Stimulated activated CD8-positive, alpha-beta memory T cell treated with anti-CD3 and anti-CD28 coated beads, Interleukin-7, amount 100 ng/mL, for 48 hours (primary cell): ENCODE measurements around the gene CNTFR.
A peak's percentile ranks its signal among the peaks of the same experiment; 100 is the strongest.

ENCODE experiments used
- DNase-seq, 2 donors: peaks; one replicate each; pipeline ENCODE4 v3.0.0-alpha.2; 2020; ENCODE audit warnings: low read depth in 1 of 2; ENCODE audit errors: extremely low read depth in 1 of 2

Gene CNTFR

GRCh38 chr9:34620061-34620994 is 30.8 kb upstream of the CNTFR start, which contains the start of gene DCTN3:
Gene DCTN3 (minus strand): TSS chr9:34620495. CDS start chr9:34620464, 31 bp downstream.
- DNase-seq, result peak; percentile 62 to 92

DNA sequence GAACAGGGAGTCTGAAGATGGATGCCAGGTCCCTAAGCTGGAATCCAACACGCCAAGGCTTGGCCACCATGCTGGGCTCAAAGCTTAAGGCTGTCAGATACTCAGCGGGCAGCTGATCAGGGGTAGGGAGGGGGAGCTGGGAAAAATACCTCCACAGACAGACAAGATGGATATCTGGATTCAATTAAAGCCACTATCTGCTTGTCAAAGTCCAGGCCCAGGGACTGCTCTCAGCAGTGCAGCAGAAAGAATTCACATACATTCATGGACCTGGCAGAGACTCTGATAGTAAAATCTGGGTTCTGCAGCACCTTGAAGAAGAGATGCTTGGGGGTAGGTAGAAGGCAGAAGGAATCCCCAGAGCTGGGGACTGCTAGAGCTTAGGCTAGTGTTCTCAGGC is 25.6 kb upstream of the CNTFR start:
- no peak for DNase-seq

DNA sequence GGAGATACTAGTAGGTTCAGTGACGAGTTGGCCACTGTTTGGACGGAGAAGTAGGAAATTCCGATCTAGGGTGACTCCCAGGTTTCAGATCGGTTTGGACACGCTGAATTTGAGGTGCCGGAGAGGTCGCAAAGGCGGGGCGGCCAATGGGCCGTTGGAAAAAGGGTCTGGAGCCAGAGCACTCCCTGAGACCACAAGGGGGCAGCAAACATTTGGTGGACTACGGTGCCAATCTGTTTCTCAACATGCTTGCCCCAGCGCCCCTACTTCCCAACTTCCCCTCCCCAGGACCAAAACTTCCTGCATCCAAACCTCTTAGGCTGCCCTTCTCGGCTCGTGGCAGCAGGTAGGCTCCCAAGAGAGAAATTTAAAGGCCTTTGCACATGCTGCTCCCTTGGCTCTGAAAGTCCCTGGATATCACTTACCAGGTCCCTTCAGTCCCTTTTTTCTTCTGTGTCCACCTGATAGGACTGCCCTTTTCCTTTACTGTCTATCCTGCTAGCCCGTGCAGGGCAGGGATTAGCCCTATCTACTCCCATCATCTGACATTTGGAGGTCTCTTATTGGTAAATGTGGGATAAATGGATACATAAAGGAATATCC is 23.4 kb upstream of the CNTFR start:
- peak in 1 of 2 donors; percentile 56 for DNase-seq

GRCh38 chr9:34611811-34612787 is 22.6 kb upstream of the CNTFR start, which contains the start of gene RPP25L:
Gene RPP25L (minus strand): TSS chr9:34612097. CDS start chr9:34611296, 801 bp downstream.
- peak; percentile 73 to 77 for DNase-seq

DNA sequence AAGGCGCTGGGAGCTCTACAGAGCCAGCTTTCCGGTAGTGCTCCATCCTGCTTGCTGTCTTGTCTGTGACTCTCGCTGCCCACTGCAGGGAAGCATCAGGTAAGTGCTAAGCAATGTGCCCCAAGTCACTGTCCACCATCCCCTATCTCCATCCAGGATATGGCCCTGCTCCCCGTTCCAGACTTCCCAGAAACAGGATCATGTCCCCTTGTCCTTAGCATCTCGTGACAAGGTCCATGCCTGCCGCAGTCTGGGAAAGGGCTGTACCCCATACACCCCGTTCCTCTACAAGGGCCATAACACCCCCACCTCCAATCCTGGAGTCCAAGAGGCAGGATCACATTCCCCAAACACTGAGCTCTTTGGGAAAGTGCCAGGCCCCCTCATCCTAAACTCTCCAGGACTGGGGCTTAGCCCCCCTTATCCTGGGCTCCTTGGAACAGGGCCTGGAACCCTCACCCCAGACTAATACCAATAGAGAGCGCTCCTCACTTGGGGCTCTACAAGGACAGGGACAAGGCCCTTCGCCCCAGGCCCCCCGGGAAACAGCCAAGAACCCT is 21.8 kb upstream of the CNTFR start:
- no peak for DNase-seq

GRCh38 chr9:34610434-34611206 is 21.1 kb upstream of the CNTFR start:
- no peak for DNase-seq

DNA sequence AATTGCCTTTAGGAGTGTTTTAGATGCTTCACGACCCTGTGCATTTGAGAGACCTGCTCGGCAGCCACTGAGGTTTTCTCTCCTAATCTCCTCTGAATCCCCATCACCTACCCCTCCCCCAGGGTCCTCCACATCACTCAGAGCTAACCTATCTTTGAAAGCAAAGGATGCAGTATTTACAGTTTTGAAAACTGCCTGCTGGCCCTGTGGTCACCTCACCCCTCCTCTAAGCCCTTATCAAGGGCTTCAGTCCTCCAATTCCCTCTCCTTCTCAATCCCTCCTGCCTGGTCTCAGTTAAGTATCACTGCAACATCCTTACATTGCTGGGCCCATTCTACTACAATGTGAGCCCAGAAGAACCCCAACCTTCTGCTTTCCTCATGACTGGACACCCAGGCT is 17.8 kb upstream of the CNTFR start:
- no peak for DNase-seq

GRCh38 chr9:34606905-34607304 is 17.4 kb upstream of the CNTFR start:
- DNase-seq, result no peak

DNA sequence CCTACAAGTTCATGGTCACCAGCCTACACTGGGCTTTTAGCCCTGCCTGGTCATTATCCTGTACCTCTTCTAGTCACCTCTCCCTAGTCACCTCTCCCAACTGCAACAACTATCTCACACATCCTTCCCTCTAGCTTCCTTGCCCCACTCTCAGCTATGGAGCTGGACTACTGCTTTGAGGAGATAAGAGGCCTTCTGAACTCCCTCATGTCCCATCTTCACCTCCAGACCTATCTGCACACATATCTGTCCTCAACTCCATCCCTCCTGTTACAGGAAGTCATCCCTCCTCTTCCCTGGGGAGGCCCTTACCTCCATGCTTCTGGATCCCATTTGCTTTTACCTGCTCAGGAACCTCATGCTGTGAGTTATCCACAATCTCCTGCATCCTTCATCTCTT is 16.7 kb upstream of the CNTFR start:
- DNase-seq, result no peak

DNA sequence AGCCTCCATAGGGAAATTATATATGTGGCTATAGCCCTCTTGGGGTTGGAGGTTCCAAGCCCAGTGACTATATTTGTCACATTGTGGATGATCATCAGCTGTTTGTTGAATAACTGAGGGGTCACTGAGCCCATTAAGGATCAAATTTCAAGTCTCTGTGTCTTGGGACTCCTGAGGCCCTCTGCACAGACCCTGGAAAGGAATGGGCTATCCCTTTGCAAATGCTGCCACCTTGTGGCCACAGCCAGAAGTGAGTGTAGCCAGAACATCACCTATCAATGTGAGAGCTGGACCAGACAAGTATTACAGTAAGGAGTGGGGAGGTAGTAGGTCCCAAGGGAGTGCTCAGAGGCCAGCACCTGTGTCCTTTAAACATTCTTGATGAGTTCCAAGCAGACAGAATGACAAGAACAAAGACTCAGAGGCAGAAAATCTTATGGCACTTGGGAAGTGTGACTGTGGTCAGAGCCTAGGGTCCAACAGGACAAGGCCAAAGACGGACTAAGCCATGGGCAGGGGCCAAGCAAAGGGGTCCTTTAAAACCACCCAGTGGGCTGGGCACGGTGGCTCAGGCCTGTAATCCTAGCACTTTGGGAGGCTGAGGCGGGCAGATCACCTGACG is 14.2 kb upstream of the CNTFR start:
- peak; percentile 49 to 52 for DNase-seq

DNA sequence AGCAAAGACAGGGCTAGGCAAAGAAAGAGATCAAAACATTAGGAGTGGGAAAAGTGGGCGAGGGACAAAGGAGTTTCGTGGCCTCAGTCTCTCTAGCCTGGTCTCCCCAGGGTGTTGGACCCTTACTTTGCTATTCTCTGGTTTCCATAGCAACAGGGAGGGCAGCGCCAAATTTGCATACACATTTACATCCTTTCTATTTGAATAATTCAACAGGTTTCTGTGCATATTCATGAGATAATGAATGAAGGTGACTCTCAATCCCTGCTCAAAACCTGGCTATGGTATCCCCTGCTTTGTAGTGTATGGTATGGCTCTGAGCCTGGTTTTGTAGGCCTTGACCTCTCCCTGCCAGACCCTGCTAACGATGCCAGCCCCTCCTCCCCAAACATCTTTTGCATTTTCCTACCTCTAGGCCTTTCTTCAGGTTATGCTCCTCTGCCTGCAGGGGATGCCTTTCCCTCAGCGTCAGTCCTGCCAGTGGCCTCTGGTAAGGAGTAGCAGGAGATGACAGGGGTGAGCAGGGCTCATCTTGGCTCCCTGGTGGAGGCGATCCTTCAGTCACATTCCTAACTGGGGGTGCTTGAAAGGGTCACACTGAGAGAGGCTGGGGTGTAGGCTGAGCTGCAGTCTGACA is 12.5 kb upstream of the CNTFR start:
- no peak for DNase-seq

GRCh38 chr9:34600908-34601307 is 11.4 kb upstream of the CNTFR start:
- no peak for DNase-seq

- no peak for DNase-seq
These were observed 10.0 kb upstream of the CNTFR start for GRCh38 chr9:34599546-34599945.

GRCh38 chr9:34594177-34594576 is 4.7 kb upstream of the CNTFR start:
- no peak for DNase-seq

DNA sequence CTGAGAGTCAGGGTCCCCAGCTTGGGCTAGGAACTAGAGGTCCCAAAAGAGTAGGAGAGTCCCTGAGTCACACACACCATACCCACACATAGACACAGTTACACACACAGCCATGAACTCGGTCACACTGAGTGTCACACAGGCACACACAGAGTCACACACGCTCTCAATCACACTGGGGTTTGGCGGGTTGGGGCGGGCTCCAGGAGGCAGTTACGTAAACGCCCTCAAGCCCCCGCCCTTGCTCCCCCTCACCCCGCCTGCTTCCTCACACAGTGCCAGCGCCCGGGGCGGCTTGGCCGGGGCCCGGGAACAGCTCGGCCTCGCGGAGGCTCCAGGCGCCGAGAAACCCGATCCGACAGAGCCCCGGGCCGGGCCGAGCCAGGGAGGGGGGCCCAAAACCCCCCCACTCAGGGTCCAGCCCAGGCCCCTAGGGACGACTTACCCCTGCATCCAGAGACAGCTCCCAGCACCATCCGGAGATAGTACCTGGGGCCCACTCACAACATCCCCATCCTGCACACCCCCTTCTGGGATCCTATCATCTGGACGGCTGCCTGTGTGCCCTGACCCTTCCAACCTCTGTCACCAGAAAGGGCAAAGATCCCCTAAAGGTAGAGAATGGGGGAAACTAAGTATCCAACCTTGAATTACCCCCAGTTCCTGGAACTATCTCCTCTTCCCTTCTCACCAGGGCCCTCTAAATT is 3.5 kb upstream of the CNTFR start:
- DNase-seq, result no peak

GRCh38 chr9:34591917-34592866 is 2.7 kb upstream of the CNTFR start:
- DNase-seq, result no peak

DNA sequence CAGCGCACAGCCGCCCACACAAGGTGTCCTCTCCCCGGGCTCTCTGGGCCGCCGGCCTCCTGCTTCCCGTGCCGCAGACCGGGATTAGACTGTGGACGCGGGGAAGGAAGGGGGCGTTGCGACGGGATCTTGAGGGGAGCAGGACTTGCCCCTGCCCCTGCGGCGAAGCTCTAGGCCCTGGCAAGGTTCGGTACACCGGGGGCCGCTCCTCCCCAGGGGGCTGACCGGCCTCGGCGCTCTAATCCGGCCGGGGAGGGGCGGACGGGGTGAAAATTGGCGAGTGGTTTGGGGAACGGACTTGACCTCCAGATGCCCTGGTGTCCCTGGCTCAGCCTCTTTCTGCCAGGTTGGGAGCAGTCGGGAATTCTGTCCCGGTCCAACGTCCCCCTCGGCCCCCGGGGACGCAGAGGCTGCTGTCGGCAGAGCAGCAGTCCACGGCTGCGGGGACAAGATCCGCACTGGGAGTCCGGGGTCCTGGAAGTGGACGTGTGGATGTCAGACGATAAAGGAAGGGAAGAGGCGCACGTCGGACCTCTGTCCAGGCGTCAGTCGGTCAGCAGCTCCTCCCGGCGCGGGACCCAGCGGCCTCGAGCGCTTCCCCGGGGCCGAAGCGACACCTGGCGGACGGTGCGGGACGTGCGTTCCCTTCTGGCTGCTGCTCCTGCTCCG is 1.9 kb upstream of the CNTFR start:
- DNase-seq, result peak; percentile 60 to 62
